Measurements from ENCODE around the gene ABHD5. TPM values are rescaled to one million over a fixed set of nuclear protein-coding genes. Genes with fewer than 3 reads are reported as not detected.

ABHD5 gene
- total and polyA plus RNA-seq, 2 of the 8 experiments (the other 6 are each of a cell fraction or from before 2014, with no cell fraction given) = 10.5 to 16.4 TPM

- Histone ChIP-seq H4K20me1 (replicated peaks in 1 of 2; ENCODE audit: control insufficient read depth in 1 of 2, insufficient read depth in 2 of 2, low read length in 2 of 2) (no peaks in the 10 kb centered on the region), H3K9ac (replicated peaks in 1 of 4; ENCODE audit: extremely low read depth in 1 of 4, low read depth in 3 of 4, low read length in 3 of 4) (no peak overlapping the region), H3K27ac (ENCODE audit: low read depth, low read length) (no peak overlapping the region), H3K18ac (ENCODE audit: extremely low read depth, low read length) (no peak overlapping the region), H3K4ac (replicated peaks; ENCODE audit: insufficient read length, low read depth, low read length) (no peak overlapping the region), H2BK20ac (ENCODE audit: low read length) (no peak overlapping the region), H3K79me1 (ENCODE audit: low read depth, low read length) (no peaks in the 10 kb centered on the region), H3K23ac (ENCODE audit: insufficient read length) (no peak overlapping the region), H2BK12ac (ENCODE audit: low read depth, low read length) (no peak overlapping the region), H2AFZ (ENCODE audit: low read length) (no peak overlapping the region), H3K4me3 (ENCODE audit: extremely low read depth in 1 of 4, insufficient read depth in 2 of 4, low read depth in 3 of 4, low read length in 4 of 4) (0 out of 8 replicates have a peak overlapping the region, but pooled peaks of 1 of the 4 experiments have one; percentile 27), H4K91ac (replicated peaks; ENCODE audit: insufficient read length, low read length) (no peak overlapping the region), H3K27me3 (replicated peaks in 1 of 4; ENCODE audit: control insufficient read depth in 3 of 4, extremely low read depth in 1 of 4, insufficient read depth in 3 of 4, low read length in 3 of 4) (no peaks in the 10 kb centered on the region), H3K14ac (ENCODE audit: insufficient read length) (no peak overlapping the region), H3K56ac (replicated peaks; ENCODE audit: insufficient read length, low read depth, low read length) (no peak overlapping the region), H4K8ac (ENCODE audit: extremely low read depth, insufficient read depth, low read length) (no peak overlapping the region), H3K4me2 (ENCODE audit: insufficient read depth in 1 of 2, low read depth in 2 of 2, low read length in 2 of 2) (peak overlapping the region in 1 of 2 experiments; percentile 34; a peak in 2 of 4 replicates), H3K79me2 (ENCODE audit: control insufficient read depth in 1 of 2, insufficient read depth in 2 of 2, low read length in 2 of 2) (peaks cover 0 to 57% of the 10 kb centered on the region in 2 experiments; a peak in 2 of 4 replicates), H3K4me1 (replicated peaks in 1 of 4; ENCODE audit: control insufficient read depth in 3 of 4, insufficient read depth in 4 of 4, low read length in 3 of 4) (peaks cover 0 to 20% (median 9%) of the 10 kb centered on the region in 4 experiments; a peak in 5 of 7 replicates), H4K5ac (ENCODE audit: insufficient read length, low read depth, low read length) (no peak overlapping the region), H3K9me3 (ENCODE audit: insufficient read depth in 2 of 2, low read depth in 1 of 2, low read length in 1 of 2) (no peaks in the 10 kb centered on the region), H3K36me3 (ENCODE audit: control insufficient read depth in 2 of 4, insufficient read depth in 4 of 4, low read length in 3 of 4) (no peaks in the 10 kb centered on the region), H3K23me2 (ENCODE audit: low read depth, low read length) (peaks cover 2% of the 10 kb centered on the region; the same call in 1 of the 2 replicates), H2BK120ac (replicated peaks; ENCODE audit: low read depth, low read length) (no peak overlapping the region), H2AK5ac (ENCODE audit: low read depth, low read length) (no peak overlapping the region), H2BK5ac (ENCODE audit: low read depth, low read length) (no peak overlapping the region), H2BK15ac (ENCODE audit: low read length) (no peak overlapping the region)
- FAIRE-seq = no peak
- ChIA-PET POLR2A (ENCODE audit: partially characterized antibody) (no interaction called here), CTCF (ENCODE audit: partially characterized antibody) (interaction anchor here (0.6 to 1.3 kb wide), 2 partner anchors 54 to 75 kb away, joined by 4 to 6 read pairs; no protein-coding TSS in a partner anchor)
- DNase-seq (ENCODE audit: low read depth in 1 of 2, low spot score in 2 of 2) = no peak
- WGBS, 2 experiments (ENCODE audit: extremely low coverage in 1 of 2, insufficient coverage in 1 of 2, insufficient read length in 1 of 2, insufficient replicate concordance in 2 of 2, low coverage in 1 of 2, low lambda C conversion rate in 2 of 2, missing lambda C conversion rate in 1 of 2) = 56% methylated on average over 1 of the region's 1 CpG; no CpG with 5 or more reads in 1 of the 2 experiments
- TF ChIP-seq RXRA (IDR thresholded peaks at IDR 0.05; ENCODE audit: insufficient read depth, low read depth, low read length) = no peak
- no peak for TF ChIP-seq SIN3A (conservative IDR thresholded peaks at IDR 0.05 in 1 of 2, IDR thresholded peaks at IDR 0.05 in 1 of 2; ENCODE audit: low read depth in 1 of 2, low read length in 2 of 2)
- TF ChIP-seq BACH1 (IDR thresholded peaks at IDR 0.05; ENCODE audit: low read length) = no peak
- TF ChIP-seq CHD2 (IDR thresholded peaks at IDR 0.05; ENCODE audit: low read length) = no peak
- no peak for TF ChIP-seq CTCF (IDR thresholded peaks at IDR 0.05; ENCODE audit: control extremely low read depth in 1 of 3, insufficient read depth in 1 of 3, low read depth in 1 of 3, low read length in 3 of 3)
- TF ChIP-seq ASH2L (IDR thresholded peaks at IDR 0.05; ENCODE audit: low read length) = no peak
- no peak for TF ChIP-seq HDAC2 (IDR thresholded peaks at IDR 0.05; ENCODE audit: borderline replicate concordance in 1 of 2, low read depth in 2 of 2, low read length in 2 of 2)
- no peak for TF ChIP-seq SUZ12 (IDR thresholded peaks at IDR 0.05; ENCODE audit: low read length)
- TF ChIP-seq TEAD4 (IDR thresholded peaks at IDR 0.05; ENCODE audit: low read depth, low read length) = no peak
- no peak for TF ChIP-seq POU5F1 (IDR thresholded peaks at IDR 0.05; ENCODE audit: low read depth, low read length)
- no peak for TF ChIP-seq EGR1 (IDR thresholded peaks at IDR 0.05; ENCODE audit: borderline replicate concordance, low read depth, low read length)
- no peak for TF ChIP-seq CREB1 (IDR thresholded peaks at IDR 0.05)
Measured at GRCh38 chr3:43693594-43693993, 2.9 kb downstream of the ABHD5 start.
